Left colon (tissue), 2 donors: ENCODE data around the gene ACOT7. TPM values are rescaled to one million over a fixed set of nuclear protein-coding genes. Genes with fewer than 3 reads are reported as not detected.
"Not testable (repeated sequence)": the region's sequence is repeated elsewhere in the genome, so short reads cannot be mapped to it uniquely, and the experiment has no call there.

Source experiments
- ATAC-seq: fragments of 200-7000 bp; cut with Tn5 transposase; one replicate; pipeline ENCODE4 v1.9.1; 2020; ENCODE audit warnings: mild to moderate bottlenecking, moderate library complexity
- DNase-seq, 2 donors: peaks; one replicate each; pipeline ENCODE4 v3.0.0-alpha.2; 2020
- intact Hi-C, 2 donors: fragments of 100-400 bp; cut with DNase I in 1 of 2; cut with micrococcal nuclease in 1 of 2; formaldehyde crosslinking; loops; one replicate each; pipeline versions ENCODE4 v1.11.2 to v1.14.0; 2022; cut with DNase I, micrococcal nuclease
- total RNA-seq, 2 donors: library from RNA; stranded (reverse); fragmentation: NEBNext Ultra II Directional; extraction: Animal tissue kit (Norgen Biotek cat#: 25700); gene quantifications; one replicate each; pipeline ENCODE4 v1.2.1, GENCODE V29; 2021
- donor health status: DM: no; HTN: no; CAD: no.
- donor health status: DM: yes; HTN: yes; CAD: no.

Gene ACOT7
- total RNA-seq, 2 donors from 2014 or later, result 50.4 to 58.0 TPM

DNA sequence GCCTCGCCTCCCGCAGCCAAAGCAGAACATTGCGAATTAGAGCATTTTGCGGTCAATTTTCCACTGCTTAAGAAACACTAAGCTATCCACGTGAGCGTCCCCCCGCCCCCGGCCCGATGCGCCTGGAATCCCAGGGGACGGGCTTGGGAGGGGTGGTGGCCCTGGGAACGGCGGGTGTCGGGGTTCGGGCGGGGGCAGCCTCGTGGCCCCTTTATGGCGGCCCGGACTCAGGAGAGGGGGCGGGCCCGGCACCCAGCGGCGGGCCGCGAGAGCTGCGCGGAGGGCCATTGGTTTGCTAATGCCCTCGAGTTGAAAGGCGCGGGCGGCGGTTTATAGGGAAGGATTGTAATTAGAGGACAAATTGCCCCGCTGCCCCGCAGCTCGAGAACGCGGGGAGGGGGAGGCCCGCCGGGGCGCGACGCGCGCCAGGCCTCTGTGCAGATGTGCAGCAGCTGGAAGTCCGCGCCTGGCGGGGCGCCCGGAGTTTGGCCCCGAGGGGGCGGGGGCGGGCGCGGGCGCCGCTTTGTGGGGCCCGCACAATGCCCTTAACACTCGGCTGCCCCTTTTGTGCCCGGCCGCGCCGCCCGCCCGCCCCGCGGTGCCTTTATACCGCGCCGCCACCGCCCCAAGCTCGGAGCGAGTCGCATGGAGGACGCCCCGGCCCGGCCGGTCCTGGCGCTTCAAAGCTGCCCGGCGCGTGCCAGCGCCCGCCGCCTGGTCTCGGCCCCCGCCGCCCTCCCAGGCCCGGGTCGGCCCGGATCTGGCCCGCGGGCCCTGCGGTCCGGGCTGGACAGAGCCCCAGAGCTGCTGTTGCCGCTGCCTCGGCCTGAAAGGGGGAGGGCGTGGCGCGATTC is 151.5 kb downstream of the ACOT7 start:
- intact Hi-C loops, result loop anchor here in 1 of 2 donors (10.0 kb wide), 1 partner anchor 163 kb away; no protein-coding TSS in a partner anchor
- ATAC-seq, result no peak
- no peak for DNase-seq

DNA sequence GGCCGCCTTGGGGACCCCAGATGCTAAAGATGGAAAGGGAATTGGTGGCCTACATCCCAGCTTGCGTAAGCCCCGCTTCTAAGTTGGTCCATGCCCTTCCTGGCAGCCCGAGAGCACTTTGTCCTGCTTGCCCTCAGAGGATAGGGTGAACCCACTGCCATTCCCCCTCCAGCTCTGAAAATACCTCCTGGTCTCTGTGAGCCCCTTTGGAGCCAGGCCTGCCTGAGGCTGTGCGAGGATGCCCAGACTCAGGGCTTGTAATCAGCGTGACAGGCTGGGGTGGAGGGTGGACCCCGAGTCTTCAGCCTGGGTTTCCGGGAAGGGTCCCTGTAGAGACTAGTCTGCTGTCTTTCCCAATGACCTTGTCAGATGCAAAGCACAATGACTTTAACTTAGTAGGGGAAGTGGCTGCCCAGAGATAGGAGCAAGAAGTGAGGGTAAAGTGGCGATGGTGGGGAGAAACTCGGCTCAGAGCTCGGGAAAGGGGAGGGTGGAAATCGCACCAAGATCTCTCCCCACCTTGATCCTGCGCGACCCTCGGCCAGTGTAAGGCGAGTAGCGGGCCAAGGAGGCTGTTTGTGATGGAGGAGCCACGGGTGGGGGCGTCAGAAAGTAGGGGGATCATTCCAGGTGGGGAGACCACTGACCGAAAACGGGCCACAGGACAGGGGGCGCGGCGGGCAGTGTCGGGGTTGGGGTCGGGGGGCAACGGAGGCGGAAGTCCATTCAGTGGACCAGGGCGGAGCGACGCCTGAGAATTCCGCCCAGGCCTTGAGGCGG is 152.3 kb downstream of the ACOT7 start:
- intact Hi-C loops, result loop anchor here in 1 of 2 donors (10.0 kb wide), 1 partner anchor 164 kb away; no protein-coding TSS in a partner anchor
- DNase-seq (no peak), ATAC-seq (no peak)

DNA sequence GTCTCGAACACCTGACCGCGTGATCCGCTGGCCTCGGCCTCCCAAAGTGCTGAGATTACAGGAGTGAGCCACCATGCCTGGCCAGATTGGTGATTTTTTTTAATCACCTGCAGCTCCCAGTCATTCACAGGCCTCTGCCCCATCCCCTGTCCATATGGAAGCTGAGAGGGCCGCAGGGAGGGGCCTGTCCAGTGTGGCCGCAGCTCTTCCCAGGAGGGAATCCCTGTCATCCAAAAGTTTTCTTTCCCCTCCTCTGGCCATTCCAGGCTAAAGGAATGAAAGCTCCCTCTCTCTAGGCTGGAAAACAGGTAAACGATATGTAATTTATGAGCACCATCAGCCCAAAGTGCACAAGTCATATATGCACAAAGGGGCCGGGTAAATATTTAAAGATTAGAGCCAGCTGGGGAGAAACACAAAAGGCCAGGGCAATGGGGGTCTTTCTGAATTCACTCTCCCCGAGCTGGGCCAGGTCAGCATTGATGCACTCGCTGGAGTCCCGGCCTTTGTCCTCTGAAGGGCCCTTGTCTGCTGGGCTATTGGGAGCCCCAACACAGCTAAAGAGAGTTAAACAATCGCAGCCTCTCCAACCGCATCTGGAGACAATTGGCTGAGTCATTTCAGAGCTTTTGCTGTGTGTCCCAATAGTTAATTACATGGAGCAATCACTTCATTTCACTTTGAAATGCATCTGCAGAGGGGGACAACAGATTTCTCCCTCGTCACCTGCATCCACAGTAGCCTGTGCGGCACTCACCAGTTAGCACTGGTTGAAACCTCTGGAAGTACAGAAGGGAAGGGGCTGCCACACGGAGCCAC is 153.4 kb downstream of the ACOT7 start:
- DNase-seq (no peak), ATAC-seq (no peak)
- intact Hi-C loops, result loop anchor here in 1 of 2 donors (10.0 kb wide), 1 partner anchor 165 kb away; no protein-coding TSS in a partner anchor

DNA sequence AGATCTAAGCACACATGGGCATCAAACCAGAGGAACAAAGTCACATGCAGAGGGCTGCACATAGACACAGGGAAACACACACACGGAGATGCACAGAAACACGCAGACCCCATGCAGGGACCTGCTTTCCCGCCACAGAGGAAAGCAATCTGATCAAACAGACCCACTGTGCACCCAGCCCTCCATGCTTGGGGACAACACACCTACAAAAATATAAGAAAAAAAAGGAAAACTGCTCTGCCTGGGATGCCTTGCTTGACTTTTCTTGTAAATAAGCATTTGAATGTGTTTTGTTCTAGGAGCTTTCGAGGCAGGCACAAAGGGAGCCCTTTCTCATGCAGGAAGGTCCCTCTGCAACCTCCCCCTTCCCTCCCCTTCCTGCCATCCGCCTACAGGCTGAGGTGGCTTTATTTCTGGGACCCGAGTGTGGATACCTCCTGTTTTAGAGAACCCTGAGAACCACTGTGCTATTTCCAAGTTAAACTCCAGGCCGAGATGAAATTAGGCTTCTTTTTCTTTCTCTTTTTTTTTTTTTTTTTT is 154.3 kb downstream of the ACOT7 start:
- ATAC-seq (no peak), DNase-seq (no peak)
- intact Hi-C loops, result no loop called here

DNA sequence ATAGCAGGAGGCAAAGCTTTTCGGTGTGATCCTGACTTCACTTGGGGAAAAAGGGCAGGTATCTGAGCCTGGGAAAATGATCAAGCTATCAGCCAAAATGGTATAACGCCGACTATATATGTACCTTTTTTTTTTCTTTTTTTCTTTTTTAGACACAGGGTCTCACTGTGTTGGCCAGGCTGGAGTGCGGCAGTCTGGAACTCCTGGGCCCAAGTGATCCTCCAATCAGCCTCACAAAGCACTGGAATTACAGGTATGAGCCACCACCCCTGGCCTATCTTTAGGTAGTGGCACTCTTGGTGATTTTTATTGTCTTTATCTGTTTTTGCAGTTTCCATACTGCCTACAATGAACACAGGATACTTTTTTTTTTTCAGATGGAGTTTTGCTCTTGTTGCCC is 156.5 kb downstream of the ACOT7 start:
- intact Hi-C loops, result no loop called here
- ATAC-seq (no peak), DNase-seq (no peak)

DNA sequence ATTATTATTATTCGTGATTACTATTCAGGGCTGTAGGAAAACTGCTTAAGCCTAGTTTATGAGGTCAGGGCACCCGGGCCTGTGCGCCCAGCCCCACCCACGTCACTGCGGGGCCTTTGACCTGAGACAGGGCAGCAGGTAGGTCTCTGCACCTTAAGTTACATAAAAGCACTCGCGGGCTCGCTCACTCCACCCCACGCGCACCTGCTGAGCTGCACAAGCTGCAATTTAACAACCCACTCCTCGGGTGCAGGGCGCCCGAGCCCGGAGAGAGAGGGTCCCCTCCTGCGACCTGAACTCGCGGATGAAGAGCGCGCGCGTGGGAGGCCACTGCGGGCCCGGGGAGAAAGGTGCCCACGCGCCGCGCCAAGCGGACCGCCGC is 158.3 kb downstream of the ACOT7 start:
- peak; percentile 72 to 75 for DNase-seq
- peak; percentile 71 for ATAC-seq
- intact Hi-C loops, result no loop called here

DNA sequence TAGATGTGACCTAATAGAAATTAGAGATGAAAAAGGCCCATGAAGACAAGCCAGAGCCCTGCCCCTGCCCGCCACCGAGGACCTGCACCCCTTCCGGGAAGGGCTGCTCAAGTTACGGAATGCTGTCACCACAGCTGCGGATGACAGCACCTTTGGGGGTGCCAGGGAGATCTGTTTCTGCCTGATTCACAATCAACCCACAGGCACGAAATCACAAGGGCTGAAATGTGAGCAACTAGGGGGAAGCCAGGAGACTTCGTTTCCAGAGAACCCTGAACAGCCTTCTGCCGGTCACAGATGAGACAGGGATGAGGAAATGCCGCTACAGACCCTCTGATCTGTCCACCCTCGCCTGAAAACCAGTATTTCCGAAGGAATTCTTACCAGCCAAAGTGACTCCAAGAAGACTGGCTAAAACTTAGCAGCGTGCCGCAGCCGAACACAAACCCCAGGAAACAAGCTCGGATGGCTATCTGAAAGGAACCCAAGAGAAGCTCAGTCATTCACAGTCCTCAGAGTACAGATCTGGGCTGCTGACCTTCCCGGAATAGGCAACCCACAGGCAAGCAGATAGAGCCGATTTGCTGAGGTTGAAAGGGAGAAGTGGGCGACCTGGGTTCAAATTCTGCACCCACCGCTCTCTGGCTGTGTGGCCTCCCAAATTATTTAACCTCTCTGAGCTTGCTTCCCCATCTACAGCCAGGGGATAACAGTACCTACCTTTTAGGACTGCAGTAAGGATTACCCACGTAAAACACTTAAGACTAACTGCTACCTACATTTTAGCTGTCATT is 158.9 kb downstream of the ACOT7 start:
- no peak for DNase-seq
- ATAC-seq, result no peak
- intact Hi-C loops, result no loop called here

DNA sequence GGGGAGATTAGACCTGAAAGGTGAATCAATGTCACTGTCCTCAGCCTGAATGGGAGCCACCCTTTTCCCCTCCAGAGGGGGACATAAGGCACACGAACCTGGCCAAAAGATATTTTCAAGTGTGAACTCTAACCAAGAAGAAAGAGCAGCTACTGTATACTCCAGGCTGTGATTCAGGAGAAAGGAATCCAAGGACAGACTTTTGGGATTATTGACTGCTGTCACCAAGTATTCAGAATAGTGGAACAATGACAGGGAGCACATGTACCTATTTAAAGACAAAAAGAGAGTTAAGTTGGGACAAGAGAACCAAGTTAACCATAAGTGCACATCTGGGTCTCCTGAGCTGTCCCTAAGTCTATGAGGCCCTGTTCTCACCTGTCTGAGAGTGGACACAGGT is 160.2 kb downstream of the ACOT7 start:
- DNase-seq (no peak), ATAC-seq (no peak)
- intact Hi-C loops, result no loop called here

DNA sequence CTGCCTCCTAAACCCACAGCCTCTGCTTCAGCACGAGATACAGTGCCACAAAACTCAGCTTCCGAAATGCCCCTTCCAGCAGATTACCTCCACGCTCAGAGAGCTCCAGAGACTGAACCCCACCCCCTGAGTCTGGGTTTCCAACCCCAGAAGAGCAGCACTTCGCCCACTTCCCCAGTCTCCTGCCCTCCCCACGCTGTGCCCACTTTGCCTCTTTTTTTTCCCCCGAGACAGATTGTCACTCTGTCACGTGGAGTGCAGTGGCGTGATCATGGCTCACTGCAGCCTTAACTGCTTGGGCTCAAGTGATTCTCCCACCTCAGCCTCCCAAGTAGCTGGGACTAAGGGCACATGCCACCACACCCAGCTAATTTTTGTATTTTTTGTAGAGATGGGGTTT is 167.9 kb downstream of the ACOT7 start:
- ATAC-seq, result no peak
- intact Hi-C loops, result no loop called here
- DNase-seq, result no peak

DNA sequence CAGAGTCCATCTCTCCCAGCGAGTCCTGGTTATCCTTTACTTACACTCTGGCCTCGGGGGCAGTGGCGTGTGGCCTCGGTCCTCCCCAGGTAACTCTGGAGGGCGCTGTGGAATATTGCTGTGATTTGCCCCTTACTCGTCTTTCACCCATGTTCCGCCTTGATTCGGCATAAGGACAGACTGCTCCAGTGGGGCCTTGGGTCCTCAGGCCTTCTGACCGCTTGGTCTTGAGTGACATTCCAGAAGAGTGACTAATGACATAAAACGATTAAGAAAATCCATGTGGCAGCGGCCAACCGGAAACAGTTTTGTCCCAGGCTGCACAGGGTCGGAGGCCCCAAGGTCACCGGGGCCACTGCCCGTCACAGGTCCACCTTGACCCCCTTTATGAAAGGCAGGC is 168.8 kb downstream of the ACOT7 start:
- intact Hi-C loops, result no loop called here
- DNase-seq (no peak), ATAC-seq (no peak)

DNA sequence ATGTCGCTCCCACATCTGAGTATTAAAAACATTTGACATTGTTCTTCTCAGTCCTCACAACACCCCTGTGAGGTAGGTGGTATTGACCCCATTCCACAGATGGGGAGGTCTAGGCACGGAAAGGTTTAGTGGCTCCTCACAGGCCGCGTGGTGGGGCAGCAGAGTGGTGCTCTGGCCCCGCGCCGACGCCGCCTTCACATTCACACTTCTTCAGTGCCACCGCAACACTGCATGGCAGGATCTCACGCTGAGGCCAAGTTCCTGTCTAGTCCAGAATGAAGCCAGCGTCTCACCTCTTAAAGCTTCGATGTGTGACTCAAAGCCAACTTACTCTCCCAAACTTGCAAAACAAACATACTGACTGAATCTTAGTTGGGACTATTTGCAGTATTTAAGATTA is 169.9 kb downstream of the ACOT7 start:
- no peak for ATAC-seq
- intact Hi-C loops, result no loop called here
- no peak for DNase-seq

DNA sequence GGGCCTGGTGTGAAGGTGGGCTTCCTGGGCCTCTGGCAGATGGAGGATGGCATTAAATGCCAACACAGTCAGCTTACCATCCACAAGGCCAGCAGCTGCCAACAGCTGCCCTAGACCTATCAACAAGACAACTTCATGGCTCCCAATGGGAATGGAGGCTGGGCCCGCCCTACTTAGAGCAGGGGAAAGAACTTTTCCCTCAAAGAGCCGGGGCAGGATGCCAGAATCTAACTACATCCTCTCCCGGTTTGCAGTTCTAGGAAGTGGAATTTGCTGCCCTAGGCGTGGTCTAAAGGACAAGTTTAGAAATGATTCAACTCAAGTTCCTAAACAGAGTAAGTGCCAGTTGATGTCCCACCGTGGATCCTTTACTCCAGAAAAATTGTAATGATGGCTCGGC is 170.9 kb downstream of the ACOT7 start:
- no peak for DNase-seq
- intact Hi-C loops, result no loop called here
- peak; percentile 25 for ATAC-seq

DNA sequence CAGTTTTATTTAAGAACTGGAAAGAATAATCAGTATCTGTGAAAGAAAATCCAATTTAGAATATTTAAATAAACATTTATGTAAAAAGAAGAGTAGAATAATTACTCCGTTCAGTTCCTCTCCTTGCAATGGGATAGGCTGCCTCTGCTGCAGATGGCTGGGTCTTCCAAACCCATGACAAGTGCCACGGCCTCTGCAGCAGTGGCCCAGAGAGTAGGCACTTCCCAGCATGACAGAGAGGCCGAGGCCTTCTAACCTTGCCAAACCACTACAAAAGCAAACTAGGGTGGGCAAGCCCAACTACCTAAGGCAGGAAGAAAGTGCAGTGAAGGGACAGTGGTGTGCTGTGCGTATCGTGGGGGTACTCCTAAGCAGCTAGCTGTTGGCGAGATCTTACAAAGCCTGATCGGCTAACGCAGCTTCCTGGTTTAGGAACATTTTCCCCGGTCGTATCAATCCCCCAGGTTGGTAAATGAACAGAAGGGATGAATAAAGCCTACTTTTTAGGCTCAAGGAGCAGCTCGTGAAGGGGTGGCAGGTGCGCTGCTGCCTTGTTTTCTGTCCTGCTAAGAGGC is 172.3 kb downstream of the ACOT7 start:
- no peak for ATAC-seq
- no peak for DNase-seq
- intact Hi-C loops, result no loop called here

DNA sequence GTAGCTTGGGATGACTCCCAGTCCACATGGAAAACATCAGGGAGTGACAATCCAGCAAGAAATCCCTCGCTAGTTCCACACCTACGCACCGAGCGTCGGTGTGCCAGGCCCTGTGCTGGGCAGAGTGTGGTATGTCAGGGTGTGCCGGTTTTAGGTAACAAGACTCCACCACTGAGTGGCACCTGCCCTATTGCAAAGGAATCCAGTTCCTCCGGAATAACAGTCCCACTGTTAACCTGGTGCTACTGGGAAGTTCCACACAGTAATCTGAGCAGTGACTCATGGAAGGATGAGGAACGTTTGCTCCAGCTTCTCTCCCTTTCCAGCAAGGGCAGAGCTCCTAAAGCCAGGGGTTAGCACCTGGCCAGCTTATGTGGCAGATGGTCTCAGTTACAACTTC is 173.3 kb downstream of the ACOT7 start:
- intact Hi-C loops, result no loop called here
- no peak for DNase-seq
- no peak for ATAC-seq

DNA sequence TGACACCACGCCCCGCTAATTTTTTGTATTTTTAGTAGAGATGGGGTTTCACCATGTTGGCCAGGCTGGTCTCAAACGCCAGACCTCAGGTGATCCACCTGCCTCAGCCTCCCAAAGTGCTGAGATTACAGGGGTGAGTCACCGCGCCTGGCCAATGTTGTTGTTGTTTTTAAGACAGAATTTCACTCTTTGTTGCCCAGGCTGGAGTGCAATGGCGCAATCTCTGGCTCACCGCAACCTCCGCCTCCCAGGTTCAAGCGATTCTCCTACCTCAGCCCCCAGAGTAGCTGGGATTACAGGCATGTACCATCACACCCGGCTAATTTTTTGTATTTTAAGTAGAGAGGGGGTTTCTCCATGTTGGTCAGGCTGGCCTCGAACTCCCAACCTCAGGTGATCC is 173.9 kb downstream of the ACOT7 start:
- intact Hi-C loops, DNase-seq, ATAC-seq: not testable (repeated sequence)

DNA sequence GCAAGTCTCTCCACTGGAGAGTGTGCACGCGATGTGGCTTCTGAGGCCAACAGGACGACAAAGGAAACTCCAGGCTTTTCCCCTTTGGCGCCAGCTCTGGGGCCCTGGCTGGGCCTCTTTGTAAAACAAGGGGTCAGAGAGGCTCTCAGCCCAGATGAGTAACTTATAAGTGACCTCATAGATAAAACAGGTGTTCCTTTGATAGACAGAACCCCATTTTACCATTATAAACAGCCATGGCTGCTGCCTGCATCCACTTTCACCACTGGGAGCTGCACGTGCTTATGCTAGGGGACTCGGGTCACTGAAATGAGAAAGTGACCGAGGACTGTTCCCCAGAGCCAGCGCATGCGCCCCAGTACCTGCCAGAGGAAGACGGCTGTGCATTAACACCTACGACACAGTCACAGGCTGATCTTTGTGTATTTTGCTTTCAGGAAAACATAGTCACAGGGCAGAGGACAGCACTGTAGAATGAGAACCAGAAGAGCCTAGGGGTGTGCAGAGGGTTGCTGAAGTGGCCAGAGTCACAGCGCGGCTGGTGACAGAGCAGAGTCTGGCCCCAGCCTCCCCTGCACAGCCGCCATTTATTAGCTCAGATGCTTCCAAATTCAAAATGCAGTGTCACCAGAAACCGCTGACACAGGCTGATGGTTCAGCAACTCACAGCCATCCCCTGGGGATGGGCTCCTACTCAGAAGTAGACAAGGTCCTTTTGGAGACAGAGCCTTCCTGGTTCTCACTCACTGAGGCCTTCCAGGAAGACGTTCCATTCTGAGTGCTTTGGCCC is 175.0 kb downstream of the ACOT7 start:
- DNase-seq (no peak), ATAC-seq (no peak)
- intact Hi-C loops, result no loop called here
